Loucy (cell line): Measurements from ENCODE around the gene ECE2.

Experiments used
- H2AFZ ChIP-seq: fragments of 200-600 bp; sonication (generic); 2 replicates; pipeline ENCODE4 v1.6.0; 2016; ENCODE audit warnings: antibody characterized with exemption, mild to moderate bottlenecking, low read length, moderate library complexity
- H3F3A ChIP-seq: fragments of 200-600 bp; 2 replicates; pipeline ENCODE4 v1.6.0; 2016; ENCODE audit warnings: antibody characterized with exemption, low read depth, mild to moderate bottlenecking
- H3K27me3 ChIP-seq: fragments of 200-600 bp; sonication (generic); 2 replicates; pipeline ENCODE4 v1.6.1; 2014; ENCODE audit warnings: low read length, mild to moderate bottlenecking; ENCODE audit not compliant: insufficient read depth, poor library complexity, severe bottlenecking
- H3K36me3 ChIP-seq: fragments of 200-600 bp; sonication (generic); 2 replicates; pipeline ENCODE4 v1.6.1; 2016; ENCODE audit warnings: low read length; ENCODE audit not compliant: insufficient read depth
- H3K4me1 ChIP-seq: fragments of 200-600 bp; sonication (generic); 2 replicates; pipeline ENCODE4 v1.5.1; 2014; ENCODE audit warnings: low read length, mild to moderate bottlenecking; ENCODE audit not compliant: insufficient read depth, poor library complexity, severe bottlenecking
- H3K4me2 ChIP-seq: fragments of 200-600 bp; sonication (generic); 2 replicates; pipeline ENCODE4 v1.6.0; 2014; ENCODE audit warnings: antibody characterized with exemption, low read length, low read depth, mild to moderate bottlenecking; ENCODE audit not compliant: poor library complexity, severe bottlenecking
- H3K4me3 ChIP-seq: fragments of 200-600 bp; sonication (generic); 2 replicates; pipeline ENCODE4 v1.5.1; 2014; ENCODE audit warnings: low read length, mild to moderate bottlenecking, mixed read lengths; ENCODE audit not compliant: poor library complexity, severe bottlenecking
- H3K79me2 ChIP-seq: fragments of 200-600 bp; sonication (generic); 2 replicates; pipeline ENCODE4 v1.6.1; 2014; ENCODE audit warnings: low read length; ENCODE audit not compliant: insufficient read depth
- H3K9ac ChIP-seq: fragments of 200-600 bp; sonication (generic); 2 replicates; pipeline ENCODE4 v1.6.0; 2014; ENCODE audit warnings: mild to moderate bottlenecking, low read depth, low read length, moderate library complexity; ENCODE audit not compliant: poor library complexity, severe bottlenecking
- H3K9me2 ChIP-seq: fragments of 200-600 bp; sonication (generic); replicated peaks from 2 replicates; pipeline ENCODE4 v1.6.1; 2016; ENCODE audit warnings: low read depth, low read length, mixed read lengths
- H3K9me3 ChIP-seq: fragments of 200-600 bp; sonication (generic); 2 replicates; pipeline ENCODE4 v1.6.1; 2014; ENCODE audit warnings: mild to moderate bottlenecking, antibody characterized with exemption, low read length, low read depth; ENCODE audit not compliant: insufficient read depth
- H4K20me1 ChIP-seq: fragments of 200-600 bp; sonication (generic); 2 replicates; pipeline ENCODE4 v1.6.0; 2014; ENCODE audit warnings: antibody characterized with exemption, low read length, mild to moderate bottlenecking; ENCODE audit not compliant: insufficient read depth, poor library complexity, severe bottlenecking
- CTCF ChIP-seq: fragments of 200-600 bp; sonication (generic); conservative IDR thresholded peaks from 2 replicates; pipeline ENCODE4 v1.5.1; 2014; ENCODE audit warnings: mild to moderate bottlenecking, antibody characterized with exemption, low read length
- EZH2phosphoT487 ChIP-seq: fragments of 200-600 bp; IDR thresholded peaks from 2 replicates; pipeline ENCODE4 v1.6.1; 2018; ENCODE audit warnings: antibody characterized with exemption, mild to moderate bottlenecking, moderate library complexity, borderline replicate concordance

Gene ECE2

GRCh38 chr3:184248454-184249411, 27.1 kb upstream of the ECE2 start, which contains the start of gene ALG3:
Gene ALG3, minus strand, starts transcription at chr3:184248962. Its CDS starts 22 bp downstream, at chr3:184248940.
- Histone ChIP-seq H3K4me2 (peak within 1 kb of the TSS; percentile 100), H3K27me3 (no peaks in the 10 kb centered on the region), H3K9me3 (no peaks in the 10 kb centered on the region), H2AFZ (peak within 1 kb of the TSS; percentile 100), H3K4me3 (peak within 1 kb of the TSS; percentile 97), H3F3A (no peaks in the 10 kb centered on the region), H3K36me3 (peaks cover 16% of the 10 kb centered on the region; the same call in 1 of the 2 replicates), H3K4me1 (peaks cover 13% of the 10 kb centered on the region), H3K9ac (peak within 1 kb of the TSS; percentile 97), H4K20me1 (peaks cover 9% of the 10 kb centered on the region), H3K9me2 (no peaks in the 10 kb centered on the region), H3K79me2 (peaks cover 19% of the 10 kb centered on the region)
- TF ChIP-seq EZH2phosphoT487 (no peak), CTCF (no peak)

DNA sequence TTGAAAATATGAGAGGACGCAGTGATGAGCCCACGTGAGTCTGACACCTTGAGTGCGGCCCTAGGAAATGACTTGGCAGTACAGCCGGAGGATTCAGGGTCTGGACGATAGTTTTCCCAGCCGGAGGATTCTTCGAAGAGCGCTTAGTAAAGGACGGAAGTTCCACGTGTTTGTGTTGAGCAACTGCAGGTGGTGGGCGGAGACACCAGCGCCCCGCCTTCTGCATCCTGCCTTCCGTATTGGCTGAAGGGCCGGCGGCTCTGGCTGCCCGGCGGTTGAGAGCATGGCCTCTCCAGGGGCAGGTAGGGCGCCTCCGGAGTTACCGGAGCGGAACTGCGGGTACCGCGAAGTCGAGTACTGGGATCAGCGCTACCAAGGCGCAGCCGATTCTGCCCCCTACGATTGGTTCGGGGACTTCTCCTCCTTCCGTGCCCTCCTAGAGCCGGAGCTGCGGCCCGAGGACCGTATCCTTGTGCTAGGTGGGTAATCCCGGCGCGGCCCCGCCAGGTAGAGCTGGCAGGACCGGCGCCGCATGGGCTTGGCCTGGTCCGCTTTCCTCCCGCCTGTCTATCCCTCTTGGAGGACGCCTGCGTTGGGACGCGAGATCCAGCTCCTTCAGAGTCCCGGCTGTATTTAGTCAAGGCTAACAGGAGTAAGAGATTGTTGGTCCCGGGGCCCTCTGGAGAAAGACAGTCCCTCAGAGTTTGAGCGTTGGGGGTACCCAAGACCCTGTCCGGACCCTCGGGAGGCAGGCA, 26.2 kb upstream of the ECE2 start, which contains the start of gene EEF1AKMT4:
Gene EEF1AKMT4, plus strand, starts transcription at position 261 of the 755 bp plus-strand sequence. Its CDS starts 23 bp downstream, at position 284.
- peaks cover 9% of the 10 kb centered on the region for H4K20me1 ChIP-seq
- H3K79me2 ChIP-seq: peaks cover 19% of the 10 kb centered on the region
- no peaks in the 10 kb centered on the region for H3K9me3 ChIP-seq
- H3F3A ChIP-seq: no peaks in the 10 kb centered on the region
- H3K4me2 ChIP-seq: peak within 1 kb of the TSS; percentile 100
- H3K9ac ChIP-seq: peak within 1 kb of the TSS; percentile 97
- peaks cover 8% of the 10 kb centered on the region; the same call in 1 of the 2 replicates for H3K36me3 ChIP-seq
- peak within 1 kb of the TSS; percentile 97 for H3K4me3 ChIP-seq
- peak; percentile 54 for TF ChIP-seq CTCF
- TF ChIP-seq EZH2phosphoT487: no peak
- H3K27me3 ChIP-seq: no peaks in the 10 kb centered on the region
- H3K9me2 ChIP-seq: no peaks in the 10 kb centered on the region
- H3K4me1 ChIP-seq: peaks cover 13% of the 10 kb centered on the region
- H2AFZ ChIP-seq: peak within 1 kb of the TSS; percentile 100

DNA sequence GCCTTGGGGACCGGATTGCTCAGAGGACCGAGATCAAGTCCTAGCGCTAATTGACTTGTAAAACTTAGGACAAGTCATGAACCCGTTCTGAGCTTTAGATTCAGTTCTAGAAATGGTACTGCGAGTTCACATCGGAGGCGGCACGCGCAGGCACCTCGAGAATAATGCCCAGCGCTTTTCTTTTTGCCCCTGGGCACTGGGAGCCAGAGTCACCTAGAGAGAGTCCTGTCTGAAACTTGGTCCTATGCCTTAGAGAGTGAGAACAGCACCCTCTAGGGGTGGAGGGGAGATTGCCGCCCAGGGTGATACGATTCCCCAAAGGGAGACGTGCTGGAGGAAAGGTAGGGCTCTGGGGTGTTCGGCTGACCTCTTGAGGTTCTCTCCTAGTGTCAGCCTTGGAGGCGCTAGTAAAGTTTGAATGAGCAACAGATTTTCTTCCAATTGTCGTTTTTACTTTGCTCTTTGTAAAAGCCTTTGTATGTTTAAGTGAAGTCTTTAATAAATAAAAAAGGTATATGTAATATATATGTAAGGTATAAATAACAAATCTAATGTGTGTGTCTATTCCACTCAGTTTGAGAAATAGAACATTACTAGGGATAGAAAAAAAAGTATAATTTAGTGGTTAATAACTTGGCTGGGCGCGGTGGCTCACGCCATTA, 25.5 kb upstream of the ECE2 start:
- Histone ChIP-seq H2AFZ (peak overlapping the region; percentile 90), H3K4me2 (peak overlapping the region; percentile 100), H3K36me3 (peaks cover 1% of the 10 kb centered on the region; the same call in 1 of the 2 replicates), H3K9me2 (no peaks in the 10 kb centered on the region), H3K9ac (peak overlapping the region; percentile 80), H3K27me3 (no peaks in the 10 kb centered on the region), H3F3A (no peaks in the 10 kb centered on the region), H3K79me2 (peaks cover 19% of the 10 kb centered on the region), H3K4me3 (peak overlapping the region; percentile 97), H3K9me3 (no peaks in the 10 kb centered on the region), H3K4me1 (peaks cover 13% of the 10 kb centered on the region), H4K20me1 (peaks cover 9% of the 10 kb centered on the region)
- peak; percentile 89 for TF ChIP-seq CTCF
- no peak for TF ChIP-seq EZH2phosphoT487
